Uterus (tissue), 2 donors: ENCODE results near the gene SP6.

Experiments
- CTCF ChIP-seq, 4 experiments: fragments of 200-600 bp in 2 of 4; fragments of 450-650 bp in 2 of 4; sonication (generic) in 2 of 4; IDR thresholded peaks; one replicate each; pipeline ENCODE4 v1.5.1; 2016 to 2019; ENCODE audit warnings: antibody characterized with exemption in 4 of 4, mild to moderate bottlenecking in 2 of 4, moderate library complexity in 1 of 4
- POLR2A ChIP-seq, 2 donors: fragments of 450-650 bp; IDR thresholded peaks; one replicate each; pipeline ENCODE4 v1.6.1; 2016; ENCODE audit warnings: antibody characterized with exemption in 2 of 2, mild to moderate bottlenecking in 1 of 2, moderate library complexity in 1 of 2

GRCh38 chr17:47816111-47816735 is 34.7 kb downstream of the SP6 start:
- TF ChIP-seq POLR2A (IDR thresholded peaks at IDR 0.05) (no peak), CTCF (IDR thresholded peaks at IDR 0.05) (no peak)
